Measurements from ENCODE around the gene BTBD19. TPM values are rescaled to one million over a fixed set of nuclear protein-coding genes. Genes with fewer than 3 reads are reported as not detected.
A peak's percentile ranks its signal among the peaks of the same experiment; 100 is the strongest.
"Not testable (repeated sequence)": the region's sequence is repeated elsewhere in the genome, so short reads cannot be mapped to it uniquely, and the experiment has no call there.

Gene BTBD19
- polyA plus RNA-seq, 4 donors: 1.1 to 14.7 (median 1.7) TPM

DNA sequence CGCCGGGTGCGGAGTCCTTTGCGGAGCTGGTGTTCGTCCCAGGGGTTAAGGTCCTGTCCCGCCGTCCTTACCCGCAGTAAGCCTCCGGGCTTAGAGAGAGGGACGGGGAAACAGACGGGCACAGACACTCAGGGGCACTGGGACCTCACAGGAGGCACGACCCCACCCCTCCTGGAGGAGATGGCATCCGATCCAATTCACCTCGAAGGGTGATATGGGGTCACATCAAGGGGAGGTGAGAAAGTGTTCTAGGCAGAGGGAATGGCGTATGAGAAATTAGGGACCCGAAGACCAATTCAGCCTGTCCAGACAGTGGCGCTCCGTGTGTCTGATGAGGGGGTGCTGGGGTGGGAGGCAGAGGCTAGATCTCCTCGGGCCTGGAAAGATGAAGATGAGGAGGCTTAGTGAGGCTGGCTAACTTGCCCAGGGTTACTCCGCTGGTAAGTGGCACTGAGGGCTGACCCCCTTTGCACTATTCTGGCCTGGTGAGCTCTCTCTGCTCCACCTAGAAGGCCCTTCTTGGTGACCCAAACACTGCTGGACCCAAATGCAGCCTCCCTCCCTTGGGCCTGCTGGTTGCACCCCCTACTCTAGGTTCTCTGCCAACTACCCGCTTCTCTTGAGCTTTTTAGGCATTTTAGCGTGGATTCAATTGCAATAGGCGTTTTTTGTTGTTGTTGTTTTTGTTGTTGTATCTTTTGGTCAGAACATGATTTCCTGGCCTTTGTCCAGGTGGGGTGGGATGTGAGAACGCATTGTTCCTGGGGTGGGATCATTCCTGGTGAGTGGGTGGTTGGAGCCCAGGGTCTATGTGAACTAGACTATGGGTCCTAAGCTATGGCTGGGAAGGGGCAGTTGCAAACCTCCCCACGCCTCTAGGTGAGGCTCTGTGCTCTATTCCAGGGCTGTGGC, 12.3 kb downstream of the BTBD19 start:
- Histone ChIP-seq H3K4me1 (ENCODE audit: control insufficient read depth in 3 of 3, insufficient read depth in 2 of 3, low read depth in 1 of 3, low read length in 2 of 3) (peaks cover 0 to 25% (median 0%) of the 10 kb centered on the region in 3 donors), H3K4me3 (ENCODE audit: low read depth in 1 of 3, low read length in 3 of 3) (peak overlapping the region; percentile 49 to 73 (median 54)), H3K27me3 (ENCODE audit: control insufficient read depth in 3 of 3, insufficient read depth in 3 of 3, low read length in 3 of 3) (no peaks in the 10 kb centered on the region), H3K36me3 (ENCODE audit: control insufficient read depth in 3 of 3, insufficient read depth in 2 of 3, low read depth in 1 of 3, low read length in 3 of 3) (peaks cover 0 to 17% (median 0%) of the 10 kb centered on the region in 3 donors), H3K27ac (ENCODE audit: low read depth in 1 of 3, low read length in 2 of 3) (peak overlapping the region; percentile 93 to 99 (median 93)), H3K9me3 (ENCODE audit: control insufficient read depth in 2 of 2, insufficient read depth in 1 of 2, low read depth in 1 of 2, low read length in 1 of 2) (no peaks in the 10 kb centered on the region)
- WGBS, 3 donors: 21 to 25% (median 25%) methylated on average over 25 of the region's 25 CpGs
- no peak for FAIRE-seq
- DNase-seq: peak in 1 of 2 donors; percentile 15

DNA sequence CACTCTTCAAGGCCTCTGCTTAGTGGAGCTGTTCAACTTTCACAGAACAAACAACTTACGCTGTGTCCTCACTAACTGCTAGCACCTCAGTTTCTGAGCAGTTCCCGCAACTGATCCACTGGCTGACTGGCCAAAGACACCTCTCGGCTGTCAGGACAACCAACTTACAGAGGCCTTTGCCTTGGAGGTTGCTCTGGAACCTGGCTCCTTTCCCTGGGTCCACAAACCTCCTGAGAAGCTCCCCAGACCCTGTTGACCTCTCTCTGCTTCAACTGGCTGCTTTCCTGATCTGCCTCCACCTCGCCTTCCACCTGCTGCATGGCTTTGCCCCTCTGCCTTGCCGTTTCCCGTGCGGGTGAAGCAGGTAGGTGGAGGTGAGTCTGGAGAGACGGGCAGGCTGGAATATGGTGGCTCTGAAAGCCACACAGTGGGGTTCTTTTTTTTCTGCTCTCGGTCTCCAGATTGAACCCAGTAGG, 13.0 kb downstream of the BTBD19 start:
- no peak for DNase-seq
- FAIRE-seq: no peak
- H3K4me1 ChIP-seq (ENCODE audit: control insufficient read depth in 3 of 3, insufficient read depth in 2 of 3, low read depth in 1 of 3, low read length in 2 of 3): peaks cover 0 to 32% (median 0%) of the 10 kb centered on the region in 3 donors
- H3K9me3 ChIP-seq (ENCODE audit: control insufficient read depth in 2 of 2, insufficient read depth in 1 of 2, low read depth in 1 of 2, low read length in 1 of 2): no peaks in the 10 kb centered on the region
- WGBS, 3 donors: 67 to 87% (median 77%) methylated on average over 9 of the region's 9 CpGs
- peak overlapping the region in 1 of 3 donors; percentile 93 for H3K27ac ChIP-seq (ENCODE audit: low read depth in 1 of 3, low read length in 2 of 3)
- peak overlapping the region in 1 of 3 donors; percentile 73 for H3K4me3 ChIP-seq (ENCODE audit: low read depth in 1 of 3, low read length in 3 of 3)
- no peaks in the 10 kb centered on the region for H3K27me3 ChIP-seq (ENCODE audit: control insufficient read depth in 3 of 3, insufficient read depth in 3 of 3, low read length in 3 of 3)
- H3K36me3 ChIP-seq (ENCODE audit: control insufficient read depth in 3 of 3, insufficient read depth in 2 of 3, low read depth in 1 of 3, low read length in 3 of 3): peaks cover 0 to 15% (median 0%) of the 10 kb centered on the region in 3 donors

DNA sequence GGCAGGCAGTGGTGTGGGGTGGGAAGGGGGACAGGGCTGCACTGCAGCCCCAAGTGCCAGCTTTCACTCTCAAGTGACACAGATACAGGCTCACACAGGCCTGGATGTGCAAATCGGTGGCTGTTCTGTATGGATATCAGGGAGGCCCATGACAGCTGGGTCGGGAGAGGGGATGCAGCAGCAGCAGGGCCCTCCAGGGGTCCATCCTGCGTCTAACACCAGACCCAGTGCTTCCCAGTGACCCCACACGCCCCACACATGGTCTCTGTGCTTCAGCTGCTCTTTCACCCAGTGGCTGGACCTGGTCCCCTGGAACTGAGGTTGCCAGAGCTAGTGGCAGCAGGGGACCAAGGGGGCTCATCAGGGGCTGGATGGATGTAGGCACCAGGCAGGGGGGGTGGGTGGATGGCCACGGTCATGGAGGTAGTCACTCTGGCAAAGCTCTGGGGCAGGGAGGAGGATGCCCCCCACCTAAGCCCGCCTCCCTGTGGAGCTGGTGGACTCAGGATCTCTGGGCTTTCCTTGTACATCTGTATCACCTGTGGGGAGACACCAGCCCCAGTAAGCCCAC, 13.9 kb downstream of the BTBD19 start:
- Histone ChIP-seq H3K27ac (ENCODE audit: low read depth in 1 of 3, low read length in 2 of 3) (no peak overlapping the region), H3K4me1 (ENCODE audit: control insufficient read depth in 3 of 3, insufficient read depth in 2 of 3, low read depth in 1 of 3, low read length in 2 of 3) (peaks cover 0 to 42% (median 2%) of the 10 kb centered on the region in 3 donors), H3K4me3 (ENCODE audit: low read depth in 1 of 3, low read length in 3 of 3) (no peak overlapping the region), H3K9me3 (ENCODE audit: control insufficient read depth in 2 of 2, insufficient read depth in 1 of 2, low read depth in 1 of 2, low read length in 1 of 2) (no peaks in the 10 kb centered on the region), H3K27me3 (ENCODE audit: control insufficient read depth in 3 of 3, insufficient read depth in 3 of 3, low read length in 3 of 3) (no peaks in the 10 kb centered on the region), H3K36me3 (ENCODE audit: control insufficient read depth in 3 of 3, insufficient read depth in 2 of 3, low read depth in 1 of 3, low read length in 3 of 3) (peaks cover 0 to 22% (median 0%) of the 10 kb centered on the region in 3 donors)
- 90 to 94% (median 92%) methylated on average over 6 of the region's 6 CpGs for WGBS, 3 donors
- DNase-seq (no peak), FAIRE-seq (no peak)

DNA sequence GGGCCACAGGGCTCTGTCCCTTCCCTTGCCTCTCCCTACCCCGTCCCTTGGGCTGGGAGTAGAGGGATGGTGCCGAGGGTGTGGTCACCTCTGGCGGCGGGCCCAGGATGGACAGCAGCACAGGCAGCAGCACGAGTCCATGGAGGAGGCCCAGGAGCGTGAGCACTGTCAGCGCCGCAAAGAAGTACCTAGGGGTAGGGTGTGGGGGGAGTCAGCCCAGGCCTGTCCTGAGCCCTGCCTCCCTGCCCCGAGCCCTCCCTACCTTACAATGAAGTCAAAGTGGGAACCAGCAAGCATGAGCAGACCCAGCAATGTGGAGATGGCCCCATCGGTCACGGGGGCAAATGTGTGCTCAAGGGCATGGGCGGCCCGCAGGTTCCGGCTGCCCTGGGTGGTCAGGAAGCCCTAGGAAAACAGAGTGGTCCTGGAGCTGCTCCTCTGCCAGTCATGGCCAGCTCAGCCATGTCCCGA, 14.7 kb downstream of the BTBD19 start:
- 78 to 85% (median 82%) methylated on average over 14 to 15 of the region's 15 CpGs for WGBS, 3 donors
- Histone ChIP-seq H3K9me3 (ENCODE audit: control insufficient read depth in 2 of 2, insufficient read depth in 1 of 2, low read depth in 1 of 2, low read length in 1 of 2) (no peaks in the 10 kb centered on the region), H3K4me1 (ENCODE audit: control insufficient read depth in 3 of 3, insufficient read depth in 2 of 3, low read depth in 1 of 3, low read length in 2 of 3) (peaks cover 0 to 43% (median 2%) of the 10 kb centered on the region in 3 donors), H3K27me3 (ENCODE audit: control insufficient read depth in 3 of 3, insufficient read depth in 3 of 3, low read length in 3 of 3) (no peaks in the 10 kb centered on the region), H3K27ac (ENCODE audit: low read depth in 1 of 3, low read length in 2 of 3) (no peak overlapping the region), H3K36me3 (ENCODE audit: control insufficient read depth in 3 of 3, insufficient read depth in 2 of 3, low read depth in 1 of 3, low read length in 3 of 3) (peaks cover 0 to 29% (median 0%) of the 10 kb centered on the region in 3 donors), H3K4me3 (ENCODE audit: low read depth in 1 of 3, low read length in 3 of 3) (no peak overlapping the region)
- FAIRE-seq: no peak
- no peak for DNase-seq

DNA sequence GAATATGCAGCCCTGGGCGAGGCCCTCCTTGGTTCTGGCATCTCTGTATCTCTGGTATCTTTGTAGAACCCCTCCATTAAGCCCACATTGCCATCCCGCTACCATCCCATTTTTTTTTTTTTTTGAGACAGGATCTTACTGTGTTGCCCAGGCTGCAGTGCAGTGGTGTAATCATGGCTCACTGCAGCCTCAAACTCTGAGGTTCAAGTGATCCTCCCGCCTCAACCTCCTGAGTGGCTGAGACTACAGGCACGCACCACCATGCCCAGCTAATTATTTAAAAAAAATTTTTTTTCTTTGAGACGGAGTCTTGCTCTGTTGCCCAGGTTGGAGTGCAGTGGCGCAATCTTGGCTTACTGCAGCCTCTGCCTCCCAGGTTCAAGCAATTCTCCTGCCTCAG, 16.1 kb downstream of the BTBD19 start:
- H3K27me3 ChIP-seq (ENCODE audit: control insufficient read depth in 3 of 3, insufficient read depth in 3 of 3, low read length in 3 of 3); DNase-seq; H3K9me3 ChIP-seq (ENCODE audit: control insufficient read depth in 2 of 2, insufficient read depth in 1 of 2, low read depth in 1 of 2, low read length in 1 of 2); H3K27ac ChIP-seq (ENCODE audit: low read depth in 1 of 3, low read length in 2 of 3); FAIRE-seq; H3K4me3 ChIP-seq (ENCODE audit: low read depth in 1 of 3, low read length in 3 of 3): not testable (repeated sequence)
- H3K4me1 ChIP-seq (ENCODE audit: control insufficient read depth in 3 of 3, insufficient read depth in 2 of 3, low read depth in 1 of 3, low read length in 2 of 3): peaks cover 0 to 38% (median 2%) of the 10 kb centered on the region in 3 donors
- WGBS, 3 donors: 91 to 96% (median 95%) methylated on average over 6 of the region's 6 CpGs
- H3K36me3 ChIP-seq (ENCODE audit: control insufficient read depth in 3 of 3, insufficient read depth in 2 of 3, low read depth in 1 of 3, low read length in 3 of 3): peaks cover 0 to 37% (median 0%) of the 10 kb centered on the region in 3 donors

DNA sequence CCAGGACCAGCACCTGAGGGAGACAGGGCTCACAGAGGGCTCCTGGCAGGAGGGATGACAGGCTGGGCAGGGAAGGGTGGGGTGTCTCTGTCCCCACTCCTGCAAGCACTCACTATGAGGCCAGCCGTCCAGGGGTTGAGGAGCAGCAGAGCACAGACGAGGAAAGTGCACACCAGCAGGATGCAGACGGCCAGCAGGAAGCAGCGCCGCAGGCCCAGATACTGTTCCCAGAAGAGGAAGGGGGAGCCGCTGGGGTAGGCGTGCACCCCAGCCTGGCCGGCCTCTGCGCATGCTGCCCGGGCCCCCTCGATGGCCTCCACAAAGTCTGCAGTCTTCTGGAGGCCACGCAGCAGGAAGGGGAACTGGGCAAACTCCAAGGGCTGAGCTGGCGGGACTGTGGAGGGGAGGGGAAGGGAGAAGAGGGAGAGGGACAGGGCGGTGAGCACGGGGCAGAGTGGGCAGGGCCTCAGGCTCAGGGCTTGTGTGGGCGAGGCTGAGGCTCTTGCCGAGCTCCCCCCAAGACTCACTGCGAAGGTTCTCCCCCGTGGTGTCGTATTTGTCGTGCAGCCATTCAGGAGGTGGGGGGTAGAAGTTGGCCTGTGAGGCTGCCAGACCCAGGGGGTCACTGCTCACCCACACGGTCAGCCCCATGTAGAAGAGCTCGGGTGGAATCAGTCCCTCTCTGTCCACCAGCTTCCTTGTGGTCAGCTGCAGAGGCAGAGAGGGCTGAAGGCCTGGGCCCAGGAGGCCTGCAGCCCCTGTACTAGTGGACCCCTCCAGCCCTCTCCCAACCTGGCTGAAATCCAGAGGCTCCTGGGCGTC, 18.3 kb downstream of the BTBD19 start:
- 34 to 45% (median 41%) methylated on average over 18 to 24 of the region's 24 CpGs for WGBS, 3 donors
- Histone ChIP-seq H3K9me3 (ENCODE audit: control insufficient read depth in 2 of 2, insufficient read depth in 1 of 2, low read depth in 1 of 2, low read length in 1 of 2) (no peaks in the 10 kb centered on the region), H3K4me3 (ENCODE audit: low read depth in 1 of 3, low read length in 3 of 3) (peak overlapping the region in 1 of 3 donors; percentile 5), H3K36me3 (ENCODE audit: control insufficient read depth in 3 of 3, insufficient read depth in 2 of 3, low read depth in 1 of 3, low read length in 3 of 3) (peaks cover 0 to 42% (median 0%) of the 10 kb centered on the region in 3 donors), H3K27ac (ENCODE audit: low read depth in 1 of 3, low read length in 2 of 3) (peak overlapping the region in 1 of 3 donors; percentile 89), H3K27me3 (ENCODE audit: control insufficient read depth in 3 of 3, insufficient read depth in 3 of 3, low read length in 3 of 3) (no peaks in the 10 kb centered on the region), H3K4me1 (ENCODE audit: control insufficient read depth in 3 of 3, insufficient read depth in 2 of 3, low read depth in 1 of 3, low read length in 2 of 3) (peaks cover 0 to 32% (median 2%) of the 10 kb centered on the region in 3 donors)
- DNase-seq: peak; percentile 57 to 94
- FAIRE-seq: no peak

DNA sequence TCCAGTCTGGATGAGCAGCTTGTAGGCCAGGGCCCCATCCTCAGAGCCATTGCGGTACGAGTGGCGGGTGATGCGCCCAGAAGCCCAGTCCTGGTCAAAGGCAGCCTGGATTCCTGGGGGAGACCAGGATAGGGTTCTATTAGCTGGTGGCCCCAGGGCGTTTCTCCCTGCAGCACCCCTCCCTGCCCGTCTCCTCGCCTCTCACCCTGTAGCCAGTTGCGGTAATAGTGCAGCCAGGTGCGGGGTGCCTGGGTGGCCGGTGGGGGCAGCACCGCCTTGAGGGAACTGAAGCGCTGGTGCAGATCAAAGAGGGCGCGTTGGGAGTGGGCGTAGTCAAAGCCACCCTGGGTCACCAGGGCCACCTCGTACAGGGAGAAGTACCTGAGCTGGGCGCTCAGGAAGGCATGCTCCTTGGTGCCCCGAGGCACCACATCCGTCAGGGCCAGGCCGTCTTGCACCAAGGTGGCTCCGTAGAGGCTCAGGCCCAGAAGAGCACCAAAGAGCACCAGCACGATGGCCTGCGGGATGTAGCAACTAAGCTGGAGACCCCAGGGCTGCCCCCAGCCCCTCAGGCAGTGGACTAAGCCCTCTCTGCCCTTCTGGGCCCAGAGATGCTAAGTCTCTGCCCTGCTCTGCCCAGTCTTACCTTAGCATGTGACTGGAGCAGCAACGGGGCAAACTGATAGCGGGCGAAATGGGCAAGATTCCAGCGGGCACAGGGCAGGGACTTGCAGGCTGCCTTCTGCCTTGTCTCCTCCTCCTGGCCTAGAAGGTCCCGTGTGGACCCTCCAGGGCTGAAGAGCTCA, 19.1 kb downstream of the BTBD19 start:
- H3K27me3 ChIP-seq (ENCODE audit: control insufficient read depth in 3 of 3, insufficient read depth in 3 of 3, low read length in 3 of 3): no peaks in the 10 kb centered on the region
- H3K27ac ChIP-seq (ENCODE audit: low read depth in 1 of 3, low read length in 2 of 3): peak overlapping the region in 1 of 3 donors; percentile 89
- FAIRE-seq (no peak), DNase-seq (peak in 1 of 2 donors; percentile 56)
- H3K4me3 ChIP-seq (ENCODE audit: low read depth in 1 of 3, low read length in 3 of 3): no peak overlapping the region
- no peaks in the 10 kb centered on the region for H3K9me3 ChIP-seq (ENCODE audit: control insufficient read depth in 2 of 2, insufficient read depth in 1 of 2, low read depth in 1 of 2, low read length in 1 of 2)
- H3K36me3 ChIP-seq (ENCODE audit: control insufficient read depth in 3 of 3, insufficient read depth in 2 of 3, low read depth in 1 of 3, low read length in 3 of 3): peaks cover 0 to 47% (median 0%) of the 10 kb centered on the region in 3 donors
- peaks cover 0 to 36% (median 2%) of the 10 kb centered on the region in 3 donors for H3K4me1 ChIP-seq (ENCODE audit: control insufficient read depth in 3 of 3, insufficient read depth in 2 of 3, low read depth in 1 of 3, low read length in 2 of 3)
- 58 to 83% (median 65%) methylated on average over 26 to 28 of the region's 28 CpGs for WGBS, 3 donors
